Measurements from ENCODE around the gene FRYL. TPM values are rescaled to one million over a fixed set of nuclear protein-coding genes. Genes with fewer than 3 reads are reported as not detected.

The FRYL gene
- total RNA-seq, 1 donor from 2014 or later, result 190 TPM

DNA sequence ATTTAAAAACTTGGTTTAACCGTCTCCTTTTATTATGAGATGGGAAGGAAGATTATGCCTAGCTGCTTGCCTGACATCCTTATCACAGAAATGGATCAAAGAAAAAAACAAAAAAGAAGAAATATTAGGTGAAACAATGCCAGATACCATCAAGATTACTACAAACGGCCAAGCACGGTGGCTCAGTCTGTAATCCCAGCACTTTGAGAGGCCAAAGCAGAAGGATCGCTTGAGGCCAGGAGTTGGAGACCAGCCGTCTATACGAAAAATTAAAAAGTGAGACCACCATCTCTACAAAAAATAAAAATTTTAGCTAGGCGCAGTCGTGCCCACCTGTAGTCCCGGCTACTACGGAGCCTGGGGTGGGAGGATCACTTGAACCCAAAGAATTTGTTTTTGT, 2.3 kb downstream of the FRYL start:
- H3K4me3 Mint-ChIP-seq (ENCODE audit: unreplicated experiment), result peak overlapping the region; percentile 99
- H3K36me3 Mint-ChIP-seq (ENCODE audit: unreplicated experiment), result no peaks in the 10 kb centered on the region
- H3K4me1 Mint-ChIP-seq (ENCODE audit: low read depth, unreplicated experiment), result peaks cover 33% of the 10 kb centered on the region
- no peak for TF ChIP-seq CTCF (IDR thresholded peaks at IDR 0.05; ENCODE audit: partially characterized antibody, unreplicated experiment)
- DNase-seq, result no peak
- H3K27ac Mint-ChIP-seq (ENCODE audit: unreplicated experiment), result peak overlapping the region; percentile 99
- peaks cover 21% of the 10 kb centered on the region for H3K27me3 Mint-ChIP-seq (ENCODE audit: unreplicated experiment)
- peaks cover 29% of the 10 kb centered on the region for H3K9me3 Mint-ChIP-seq (ENCODE audit: unreplicated experiment)

DNA sequence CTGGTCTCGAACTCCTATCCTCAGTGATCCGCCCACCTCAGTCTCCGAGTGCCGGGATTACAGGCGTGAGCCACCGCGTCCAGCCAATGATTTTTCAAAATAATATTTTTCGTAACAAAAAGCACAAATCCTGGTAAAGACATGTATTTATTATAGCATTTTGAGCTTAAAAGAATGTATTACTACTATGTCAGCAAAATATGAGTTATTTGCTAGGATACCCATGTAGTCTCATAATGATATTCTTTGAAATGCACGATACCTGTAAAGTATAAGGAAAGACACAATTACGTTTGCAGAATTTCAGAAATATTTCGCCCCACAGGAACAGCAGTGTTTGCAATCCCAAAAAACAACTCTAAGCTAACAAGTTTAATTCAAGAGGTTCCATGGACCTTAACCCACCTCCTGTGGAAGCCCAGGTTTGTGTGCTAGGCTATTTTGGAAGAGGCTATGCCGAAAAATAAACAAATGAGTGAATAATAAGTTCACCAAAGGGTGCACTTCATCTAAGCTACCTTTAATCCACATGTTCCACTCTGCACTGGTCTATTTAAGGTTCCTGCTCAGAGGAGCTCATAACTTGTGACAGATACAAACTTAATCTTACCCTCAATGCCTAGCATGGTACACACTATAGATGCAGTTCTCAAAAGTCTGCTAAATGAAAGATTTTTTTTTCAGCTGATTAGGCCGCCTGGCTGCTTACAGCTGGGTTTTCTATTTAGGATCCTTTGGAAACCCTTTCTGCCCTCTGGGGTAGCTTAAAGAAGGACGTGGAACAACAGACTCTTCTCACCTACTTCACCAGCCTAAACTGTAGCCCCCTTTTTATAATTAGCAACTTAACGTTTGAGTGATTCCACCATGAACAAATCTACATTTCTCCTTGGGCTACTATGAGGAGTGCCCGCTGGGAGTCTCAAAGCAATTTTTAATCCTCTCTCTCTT, 5.0 kb downstream of the FRYL start:
- Mint-ChIP-seq H3K4me3 (ENCODE audit: unreplicated experiment) (peak overlapping the region; percentile 86), H3K27me3 (ENCODE audit: unreplicated experiment) (peaks cover 14% of the 10 kb centered on the region), H3K27ac (ENCODE audit: unreplicated experiment) (peak overlapping the region; percentile 99), H3K4me1 (ENCODE audit: low read depth, unreplicated experiment) (peaks cover 35% of the 10 kb centered on the region), H3K9me3 (ENCODE audit: unreplicated experiment) (peaks cover 19% of the 10 kb centered on the region), H3K36me3 (ENCODE audit: unreplicated experiment) (no peaks in the 10 kb centered on the region)
- no peak for DNase-seq
- no peak for TF ChIP-seq CTCF (IDR thresholded peaks at IDR 0.05; ENCODE audit: partially characterized antibody, unreplicated experiment)

GRCh38 chr4:48772556-48772955, 7.5 kb downstream of the FRYL start:
- Mint-ChIP-seq H3K27me3 (ENCODE audit: unreplicated experiment) (peaks cover 2% of the 10 kb centered on the region), H3K9me3 (ENCODE audit: unreplicated experiment) (peaks cover 8% of the 10 kb centered on the region), H3K4me3 (ENCODE audit: unreplicated experiment) (no peak overlapping the region), H3K36me3 (ENCODE audit: unreplicated experiment) (no peaks in the 10 kb centered on the region), H3K4me1 (ENCODE audit: low read depth, unreplicated experiment) (peaks cover 37% of the 10 kb centered on the region), H3K27ac (ENCODE audit: unreplicated experiment) (no peak overlapping the region)
- DNase-seq, result no peak
- TF ChIP-seq CTCF (IDR thresholded peaks at IDR 0.05; ENCODE audit: partially characterized antibody, unreplicated experiment), result no peak

DNA sequence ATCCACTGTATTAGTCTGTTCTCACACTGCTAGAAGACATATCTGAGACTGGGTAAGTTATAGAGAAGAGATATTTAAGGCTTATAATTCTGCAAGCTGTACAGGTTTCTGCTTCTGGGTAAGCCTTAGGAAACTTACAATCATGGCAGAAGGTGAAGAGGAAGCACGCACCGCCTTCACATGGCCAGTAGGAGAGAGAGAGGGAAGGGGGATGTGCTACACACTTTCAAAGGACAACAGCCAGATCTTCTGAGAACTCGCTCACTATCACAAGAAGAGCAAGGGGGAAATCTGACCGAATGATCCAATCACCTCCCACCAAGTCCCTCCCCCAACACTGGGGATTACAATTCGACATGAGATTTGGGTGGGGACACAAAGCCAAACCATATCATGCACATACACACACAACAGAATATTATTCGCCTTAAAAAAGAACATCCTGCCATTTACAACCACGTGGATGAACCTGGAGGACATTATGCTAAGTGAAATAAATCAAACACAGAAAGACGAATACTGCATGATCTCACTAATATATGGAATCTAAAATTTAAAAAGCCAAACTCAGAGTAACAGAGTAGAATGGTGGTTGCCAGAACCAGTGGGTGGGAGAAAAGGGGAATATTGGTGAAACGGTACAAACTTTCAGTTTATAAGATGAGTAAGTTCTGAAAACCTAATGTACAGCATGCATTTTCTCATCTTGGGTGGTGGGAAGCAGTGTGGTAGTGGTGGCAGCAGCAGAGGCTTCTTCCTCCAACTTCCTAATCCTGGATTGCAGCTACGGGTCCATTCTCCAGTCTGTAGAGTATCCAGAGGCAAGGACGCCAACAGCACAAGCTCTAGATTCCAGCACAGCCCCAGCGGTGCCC, 12.8 kb downstream of the FRYL start:
- H3K27me3 Mint-ChIP-seq (ENCODE audit: unreplicated experiment), result no peaks in the 10 kb centered on the region
- DNase-seq, result no peak
- no peak for TF ChIP-seq CTCF (IDR thresholded peaks at IDR 0.05; ENCODE audit: partially characterized antibody, unreplicated experiment)

More for the DNA sequence above, 12.8 kb downstream of the FRYL start:
- Mint-ChIP-seq H3K36me3 (ENCODE audit: unreplicated experiment) (no peaks in the 10 kb centered on the region), H3K9me3 (ENCODE audit: unreplicated experiment) (peaks cover 7% of the 10 kb centered on the region), H3K4me1 (ENCODE audit: low read depth, unreplicated experiment) (peaks cover 21% of the 10 kb centered on the region), H3K27ac (ENCODE audit: unreplicated experiment) (no peak overlapping the region), H3K4me3 (ENCODE audit: unreplicated experiment) (no peak overlapping the region)

All from glutamatergic neuron (in vitro differentiated cells).